Fibroblast of the aortic adventitia (primary cell): ENCODE data around the gene ACTR1B. TPM values are rescaled to one million over a fixed set of nuclear protein-coding genes. Genes with fewer than 3 reads are reported as not detected.
"Not testable (repeated sequence)": the region's sequence is repeated elsewhere in the genome, so short reads cannot be mapped to it uniquely, and the experiment has no call there.

Experiments
- DNase-seq: peaks from one replicate; pipeline ENCODE4 v3.0.0-alpha.2; 2010; ENCODE audit warnings: low read depth
- H3K4me3 ChIP-seq: 2 replicates; pipeline ENCODE4 v1.5.1; 2011; ENCODE audit warnings: low read depth, mild to moderate bottlenecking, control low read depth, low read length, moderate library complexity
- total RNA-seq: library from RNA; depleted of rRNA; stranded (reverse); fragments of >200 nt; gene quantifications from 2 replicates; pipeline ENCODE4 v1.2.3, GENCODE V29; 2012; ENCODE audit warnings: low replicate concordance
- TF ChIP-seq, protein P1 (sequence below): IDR thresholded peaks from 2 replicates; pipeline ENCODE4 v1.5.1; 2011; ENCODE audit warnings: mild to moderate bottlenecking, low read length, control low read depth, inconsistent platforms; ENCODE audit not compliant: insufficient read depth

ACTR1B gene
- total RNA-seq, 1 donor, result 44.6 TPM

DNA sequence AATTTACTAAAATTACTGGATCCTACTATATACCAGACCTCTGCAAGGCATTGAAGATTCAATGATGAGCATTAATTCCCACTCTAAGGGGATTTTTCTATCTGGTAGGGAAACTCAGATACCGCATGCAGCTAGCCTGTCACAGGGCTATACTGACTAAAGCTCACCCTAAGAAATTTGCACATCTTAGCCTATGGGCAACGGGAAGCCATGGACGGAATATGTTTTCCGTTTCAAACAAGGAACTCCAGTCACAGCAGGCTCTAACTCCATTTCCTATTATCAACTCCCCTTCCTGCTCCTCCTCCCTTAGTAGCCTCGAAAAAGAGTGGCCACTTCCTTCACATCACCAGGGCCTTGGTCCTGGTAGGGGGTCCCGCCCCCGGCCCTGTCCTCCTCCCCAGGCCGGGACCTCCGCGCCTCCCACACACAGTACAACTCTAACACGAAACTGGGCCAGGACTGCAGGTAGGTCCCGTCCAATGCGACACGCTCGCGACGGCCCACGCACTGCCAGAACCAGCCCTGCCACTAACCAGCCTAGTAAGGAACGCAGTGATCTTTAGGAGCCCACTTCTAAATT lies 18.6 kb downstream of the ACTR1B start:
- TF ChIP-seq, protein P1, sequence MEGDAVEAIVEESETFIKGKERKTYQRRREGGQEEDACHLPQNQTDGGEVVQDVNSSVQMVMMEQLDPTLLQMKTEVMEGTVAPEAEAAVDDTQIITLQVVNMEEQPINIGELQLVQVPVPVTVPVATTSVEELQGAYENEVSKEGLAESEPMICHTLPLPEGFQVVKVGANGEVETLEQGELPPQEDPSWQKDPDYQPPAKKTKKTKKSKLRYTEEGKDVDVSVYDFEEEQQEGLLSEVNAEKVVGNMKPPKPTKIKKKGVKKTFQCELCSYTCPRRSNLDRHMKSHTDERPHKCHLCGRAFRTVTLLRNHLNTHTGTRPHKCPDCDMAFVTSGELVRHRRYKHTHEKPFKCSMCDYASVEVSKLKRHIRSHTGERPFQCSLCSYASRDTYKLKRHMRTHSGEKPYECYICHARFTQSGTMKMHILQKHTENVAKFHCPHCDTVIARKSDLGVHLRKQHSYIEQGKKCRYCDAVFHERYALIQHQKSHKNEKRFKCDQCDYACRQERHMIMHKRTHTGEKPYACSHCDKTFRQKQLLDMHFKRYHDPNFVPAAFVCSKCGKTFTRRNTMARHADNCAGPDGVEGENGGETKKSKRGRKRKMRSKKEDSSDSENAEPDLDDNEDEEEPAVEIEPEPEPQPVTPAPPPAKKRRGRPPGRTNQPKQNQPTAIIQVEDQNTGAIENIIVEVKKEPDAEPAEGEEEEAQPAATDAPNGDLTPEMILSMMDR, result no peak
- no peak for DNase-seq
- H3K4me3 ChIP-seq, result peak overlapping the region; percentile 96

DNA sequence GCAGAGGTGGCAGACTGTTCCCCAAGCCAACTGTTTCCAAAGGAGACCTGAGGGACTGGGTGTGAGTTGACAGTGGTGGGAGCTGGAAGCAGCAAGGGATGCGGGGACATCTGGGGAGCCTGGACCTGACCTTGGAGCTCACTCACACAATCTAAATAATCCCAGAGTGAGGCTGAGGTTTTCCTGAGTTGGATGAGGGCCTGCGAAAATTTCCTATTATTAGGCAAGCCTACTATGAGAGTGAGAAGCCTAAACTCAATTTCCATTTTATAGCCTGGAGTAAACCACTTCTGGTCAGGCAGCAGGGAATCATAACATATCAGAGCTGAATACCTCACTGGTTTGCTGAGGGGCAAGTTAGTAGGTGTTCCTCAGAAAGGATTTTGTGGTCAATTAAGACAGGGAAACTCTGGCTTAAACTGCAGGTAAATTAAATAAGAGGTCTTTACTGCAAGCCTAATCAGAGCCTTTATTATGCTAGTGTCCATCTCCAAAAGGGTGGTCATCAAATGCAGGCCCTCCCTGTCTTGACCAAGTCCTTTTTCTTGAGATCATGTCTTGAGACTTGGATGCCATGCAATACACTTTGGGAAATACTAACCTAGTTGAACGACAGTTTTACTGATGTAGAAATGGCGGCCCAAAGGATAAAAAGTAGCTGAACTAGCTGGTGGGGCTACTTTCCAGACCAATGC lies 19.7 kb downstream of the ACTR1B start:
- DNase-seq, result no peak
- TF ChIP-seq, protein P1, result no peak

DNA sequence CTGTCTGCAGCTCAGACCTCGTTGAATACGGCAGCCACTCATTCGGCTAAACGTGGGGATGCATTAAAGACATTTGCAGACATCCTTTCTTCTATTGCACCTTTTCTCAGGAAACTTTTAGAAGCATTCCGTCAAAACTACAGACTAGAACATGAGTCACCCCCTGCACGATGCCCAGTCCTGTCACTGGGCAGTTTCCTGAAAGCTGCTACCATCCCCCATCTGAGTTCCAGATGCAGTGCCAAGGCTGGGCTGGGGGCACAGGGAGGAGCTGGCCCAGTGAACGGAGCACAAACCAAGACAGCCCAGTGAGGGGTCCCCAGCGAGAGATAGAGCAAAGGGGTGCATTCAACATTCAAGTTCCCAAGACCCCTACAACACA lies 37.8 kb downstream of the ACTR1B start:
- not testable (repeated sequence) for H3K4me3 ChIP-seq, DNase-seq

More for the DNA sequence above, 19.7 kb downstream of the ACTR1B start:
- H3K4me3 ChIP-seq, result no peak overlapping the region

DNA sequence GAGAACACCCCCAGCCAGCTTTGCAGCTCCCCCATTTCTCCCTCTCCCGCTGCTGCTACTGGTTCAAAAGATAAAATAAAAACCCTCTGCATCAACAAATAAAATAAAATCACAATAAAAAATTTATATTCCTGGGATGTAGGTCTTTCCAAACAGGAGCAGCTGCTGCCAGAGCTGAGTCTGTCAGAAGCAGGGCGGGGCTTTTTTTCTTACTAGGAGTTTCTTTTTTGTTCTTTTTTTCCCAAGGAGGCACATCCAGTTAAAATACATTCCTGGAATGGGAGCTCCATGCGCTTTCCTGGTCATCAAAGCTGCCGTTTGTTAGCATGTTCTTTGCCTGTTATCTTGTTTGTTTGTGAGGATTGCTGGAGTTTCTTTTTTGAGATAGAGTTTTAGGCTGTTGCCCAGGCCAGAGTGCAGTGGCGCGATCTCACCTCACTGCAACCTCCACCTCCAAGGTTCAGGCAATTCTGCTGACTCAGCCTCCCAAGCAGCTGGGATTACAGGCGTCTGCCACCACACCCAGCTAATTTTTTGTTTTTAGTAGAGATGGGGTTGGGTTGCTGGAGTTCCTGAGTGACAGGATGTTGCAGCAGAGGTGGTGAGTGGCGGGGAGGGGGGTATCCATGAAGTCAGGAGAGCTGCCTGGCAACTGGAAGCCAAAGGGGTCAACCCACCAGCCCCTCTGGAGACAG lies 38.3 kb downstream of the ACTR1B start:
- DNase-seq, H3K4me3 ChIP-seq: not testable (repeated sequence)

DNA sequence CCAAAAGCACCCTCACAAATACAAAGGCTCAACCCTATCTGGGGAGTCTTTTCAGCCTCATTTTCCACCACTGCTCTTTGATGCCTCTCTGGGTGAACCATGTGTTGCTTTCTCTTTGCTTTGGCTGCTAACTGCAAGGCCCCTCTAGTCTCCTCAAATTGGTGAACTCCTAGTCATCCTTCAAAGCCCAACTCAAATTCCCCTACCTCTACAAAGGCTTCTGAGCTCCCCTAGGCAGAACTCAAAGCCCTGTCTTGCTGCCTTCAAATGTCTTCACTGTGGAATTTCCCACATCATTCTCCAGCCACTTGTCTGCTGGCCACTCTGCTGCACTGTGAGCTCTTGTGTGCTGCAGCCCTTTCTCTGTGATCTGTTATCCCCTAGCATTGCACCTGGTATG lies 40.9 kb downstream of the ACTR1B start:
- not testable (repeated sequence) for H3K4me3 ChIP-seq, DNase-seq

DNA sequence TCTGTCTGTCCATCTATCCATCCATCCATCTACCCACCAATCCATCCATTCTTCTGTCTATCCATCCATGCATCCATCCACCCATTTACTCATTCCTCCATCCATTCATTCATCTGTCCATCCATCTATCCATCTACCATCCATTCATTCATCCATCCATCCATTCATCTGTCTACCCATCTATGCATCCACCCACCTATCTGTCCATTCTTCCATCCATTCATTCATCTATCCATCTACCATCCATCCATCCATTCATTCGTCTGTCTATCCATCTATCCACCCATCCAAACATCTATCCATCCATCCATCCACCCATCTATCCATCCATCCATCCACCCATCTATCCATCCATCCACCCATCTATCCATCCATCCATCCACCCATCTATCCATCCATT lies 43.4 kb downstream of the ACTR1B start:
- not testable (repeated sequence) for H3K4me3 ChIP-seq, DNase-seq

DNA sequence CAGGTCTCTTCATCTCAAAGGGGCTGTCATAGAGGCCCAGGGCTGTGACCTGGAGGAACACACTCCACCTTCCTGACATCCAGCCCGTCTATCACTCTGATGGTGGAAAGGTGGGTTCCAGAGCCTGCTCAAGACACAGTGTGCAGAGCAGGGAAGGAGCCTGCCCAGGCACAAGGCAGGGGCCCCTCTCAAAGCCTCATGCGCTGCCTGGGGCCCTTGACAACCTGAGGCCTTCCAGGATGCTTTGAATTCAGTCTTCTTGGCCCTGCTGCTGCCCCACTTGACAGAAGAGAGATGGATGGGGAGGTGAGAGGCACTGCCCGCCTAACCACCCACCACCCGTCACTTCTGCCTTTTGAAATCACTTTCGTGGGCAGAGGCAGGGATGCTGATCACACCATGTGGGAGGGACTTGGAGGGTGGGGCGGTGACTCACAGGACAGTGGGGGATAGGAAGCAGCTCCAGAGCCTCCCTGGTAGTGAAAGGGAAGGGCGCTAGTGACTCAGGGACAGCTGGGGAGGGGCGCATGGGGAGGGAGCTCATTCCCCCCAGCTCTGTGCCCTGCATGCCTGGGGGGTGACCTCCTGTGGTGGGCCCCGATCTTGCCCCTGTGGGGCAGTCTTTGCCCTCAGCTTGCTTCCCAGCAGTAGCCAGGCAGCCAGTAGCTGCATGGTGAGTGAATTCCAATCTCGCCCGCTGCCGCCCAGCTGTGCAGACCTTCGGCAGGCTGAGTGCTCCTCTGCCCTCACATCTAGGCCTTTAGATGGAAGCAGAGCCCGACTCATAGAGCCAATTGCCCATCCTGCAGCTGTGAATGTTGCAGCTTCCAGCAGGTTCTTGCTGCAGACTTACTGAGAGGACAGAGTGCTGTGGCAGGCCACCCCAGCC lies 44.7 kb downstream of the ACTR1B start:
- not testable (repeated sequence) for DNase-seq, H3K4me3 ChIP-seq

DNA sequence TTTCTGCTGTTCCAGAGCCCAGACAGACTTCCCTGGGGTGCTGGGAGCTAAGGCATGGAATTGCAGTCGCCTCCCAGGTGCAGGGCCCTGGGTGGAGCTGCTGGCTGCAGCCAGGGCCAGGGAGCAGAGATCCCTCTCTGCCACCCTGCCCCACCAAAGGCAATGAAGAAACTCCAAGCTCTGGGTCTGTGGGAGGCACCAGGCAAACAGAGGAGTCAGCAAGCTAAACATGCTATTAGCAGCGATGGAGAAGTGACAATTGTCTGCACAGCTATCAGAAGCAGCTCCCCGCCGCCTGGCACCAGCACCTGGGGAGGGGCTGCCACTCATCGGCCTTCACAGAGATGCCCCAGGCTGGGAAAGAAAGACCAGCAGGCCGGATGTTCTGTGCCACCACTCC lies 45.9 kb downstream of the ACTR1B start:
- H3K4me3 ChIP-seq, result no peak overlapping the region
- TF ChIP-seq, protein P1, result no peak
- DNase-seq, result no peak

DNA sequence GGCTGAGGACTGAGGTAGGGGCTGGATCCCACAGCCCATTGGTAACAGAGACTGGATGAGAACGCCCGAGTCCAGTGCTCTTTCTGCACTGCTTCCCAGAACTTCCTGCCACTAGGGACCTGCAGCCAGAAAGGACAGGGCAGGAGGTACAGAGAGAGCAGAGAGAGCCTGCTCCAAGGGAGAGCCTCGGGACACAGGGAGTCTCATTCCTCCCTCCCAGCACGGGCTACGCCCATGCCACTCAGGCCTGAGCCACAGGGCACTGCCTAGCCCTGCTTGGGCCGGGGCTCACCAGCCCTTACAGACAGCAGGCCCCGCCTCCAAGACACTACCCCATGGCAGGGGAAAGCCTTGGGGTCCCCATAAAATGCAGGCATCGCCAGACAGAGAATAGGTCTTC lies 48.1 kb downstream of the ACTR1B start:
- H3K4me3 ChIP-seq, DNase-seq: not testable (repeated sequence)

DNA sequence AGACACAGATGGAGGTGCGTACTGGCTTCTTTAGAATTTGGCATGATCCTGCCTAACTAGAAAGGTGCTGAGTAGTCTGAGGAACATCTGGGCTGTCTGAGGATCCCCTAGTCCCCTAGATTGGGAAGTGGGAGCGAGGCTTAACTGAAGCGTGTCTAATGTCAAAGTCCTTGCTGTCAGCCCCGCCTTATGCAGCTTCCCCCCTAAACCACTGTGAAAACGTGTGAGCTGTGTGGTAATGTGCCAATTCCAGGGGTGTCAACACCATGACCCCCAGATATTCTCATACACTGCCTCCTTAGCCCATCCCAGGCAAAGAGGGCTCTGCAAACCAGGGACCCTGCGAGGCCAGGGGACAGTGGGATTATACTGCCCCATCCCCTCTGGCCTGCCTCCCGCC lies 51.9 kb downstream of the ACTR1B start:
- not testable (repeated sequence) for H3K4me3 ChIP-seq, DNase-seq

DNA sequence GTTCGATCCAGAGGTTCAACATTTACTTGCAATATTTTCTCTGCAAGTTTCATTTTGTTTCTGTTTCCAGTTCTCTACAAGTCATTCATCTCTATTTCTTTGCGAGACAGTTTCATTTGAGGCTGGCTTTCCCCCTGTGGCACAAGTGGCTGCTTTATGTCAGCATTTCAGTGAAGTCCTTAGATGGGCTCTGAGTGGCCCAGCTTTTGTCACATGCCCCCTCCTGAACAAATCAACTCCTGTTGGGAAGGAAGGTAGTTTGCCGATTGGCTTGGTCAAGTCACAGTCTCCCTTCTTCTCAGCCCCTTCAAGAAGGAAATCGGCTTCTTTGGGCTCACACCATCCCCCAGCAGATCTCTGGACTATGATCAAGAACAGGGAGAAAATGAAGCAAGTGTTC lies 55.1 kb downstream of the ACTR1B start:
- H3K4me3 ChIP-seq, DNase-seq: not testable (repeated sequence)
